ENCODE measurements around the gene SNX12.

DNA sequence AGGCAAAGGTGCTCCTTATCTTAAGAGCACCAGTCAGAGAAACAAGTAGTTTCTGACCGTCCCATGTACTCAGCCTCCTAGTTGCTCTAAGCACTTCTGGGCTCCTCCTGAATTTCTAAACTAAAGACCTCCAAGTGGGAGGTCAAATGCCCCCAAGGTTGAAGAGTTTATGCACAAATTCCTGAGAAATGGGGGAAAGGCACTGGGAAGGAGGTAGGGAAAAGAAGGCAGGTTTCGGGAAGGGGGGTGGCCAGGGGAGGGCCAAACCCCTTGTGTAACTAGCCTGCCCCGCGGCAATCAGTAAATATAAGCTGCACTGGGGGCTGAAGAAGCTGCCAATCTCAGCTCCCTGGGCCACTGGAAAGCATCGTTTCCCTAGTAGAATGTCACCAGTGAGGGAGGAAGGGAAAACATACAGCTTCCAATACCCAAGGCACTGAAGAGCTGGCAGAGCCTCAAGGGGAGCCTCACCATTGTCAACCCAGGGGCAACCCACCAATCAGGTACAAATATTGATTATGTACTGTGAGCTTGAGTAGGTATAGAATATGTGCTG is 30.9 kb upstream of the SNX12 start:
- TF ChIP-seq, protein P1, sequence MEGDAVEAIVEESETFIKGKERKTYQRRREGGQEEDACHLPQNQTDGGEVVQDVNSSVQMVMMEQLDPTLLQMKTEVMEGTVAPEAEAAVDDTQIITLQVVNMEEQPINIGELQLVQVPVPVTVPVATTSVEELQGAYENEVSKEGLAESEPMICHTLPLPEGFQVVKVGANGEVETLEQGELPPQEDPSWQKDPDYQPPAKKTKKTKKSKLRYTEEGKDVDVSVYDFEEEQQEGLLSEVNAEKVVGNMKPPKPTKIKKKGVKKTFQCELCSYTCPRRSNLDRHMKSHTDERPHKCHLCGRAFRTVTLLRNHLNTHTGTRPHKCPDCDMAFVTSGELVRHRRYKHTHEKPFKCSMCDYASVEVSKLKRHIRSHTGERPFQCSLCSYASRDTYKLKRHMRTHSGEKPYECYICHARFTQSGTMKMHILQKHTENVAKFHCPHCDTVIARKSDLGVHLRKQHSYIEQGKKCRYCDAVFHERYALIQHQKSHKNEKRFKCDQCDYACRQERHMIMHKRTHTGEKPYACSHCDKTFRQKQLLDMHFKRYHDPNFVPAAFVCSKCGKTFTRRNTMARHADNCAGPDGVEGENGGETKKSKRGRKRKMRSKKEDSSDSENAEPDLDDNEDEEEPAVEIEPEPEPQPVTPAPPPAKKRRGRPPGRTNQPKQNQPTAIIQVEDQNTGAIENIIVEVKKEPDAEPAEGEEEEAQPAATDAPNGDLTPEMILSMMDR (IDR thresholded peaks at IDR 0.05) = no peak
- no peak for TF ChIP-seq POLR2A (IDR thresholded peaks at IDR 0.05)
- TF ChIP-seq EP300 (IDR thresholded peaks at IDR 0.05) = no peak

Data from ovary (tissue), 3 donors.